ENCODE results near the gene DMD. TPM values are rescaled to one million over a fixed set of nuclear protein-coding genes. Genes with fewer than 3 reads are reported as not detected.

DMD gene
- total and polyA plus RNA-seq, 8 donors, result 6.8 to 117 (median 44.2) TPM

GRCh38 chrX:31527455-31528126 is 1683.8 kb downstream of the DMD start:
- Histone ChIP-seq H3K4me1 (no peaks in the 10 kb centered on the region), H3K4me3 (no peak overlapping the region), H3K36me3 (no peaks in the 10 kb centered on the region), H3K27ac (no peak overlapping the region), H3K27me3 (no peaks in the 10 kb centered on the region), H3K9me3 (no peaks in the 10 kb centered on the region)
- DNase-seq, result no peak
- 33 to 58% (median 42%) methylated on average over 7 of the region's 7 CpGs for WGBS, 5 donors
- TF ChIP-seq POLR2AphosphoS5 (IDR thresholded peaks at IDR 0.05) (no peak), CTCF (IDR thresholded peaks at IDR 0.05) (no peak), EP300 (IDR thresholded peaks at IDR 0.05) (no peak), POLR2A (IDR thresholded peaks at IDR 0.05) (no peak)
- intact Hi-C loops (cut with DNase I; ENCODE audit: low total_unique reads), result no loop called here

DNA sequence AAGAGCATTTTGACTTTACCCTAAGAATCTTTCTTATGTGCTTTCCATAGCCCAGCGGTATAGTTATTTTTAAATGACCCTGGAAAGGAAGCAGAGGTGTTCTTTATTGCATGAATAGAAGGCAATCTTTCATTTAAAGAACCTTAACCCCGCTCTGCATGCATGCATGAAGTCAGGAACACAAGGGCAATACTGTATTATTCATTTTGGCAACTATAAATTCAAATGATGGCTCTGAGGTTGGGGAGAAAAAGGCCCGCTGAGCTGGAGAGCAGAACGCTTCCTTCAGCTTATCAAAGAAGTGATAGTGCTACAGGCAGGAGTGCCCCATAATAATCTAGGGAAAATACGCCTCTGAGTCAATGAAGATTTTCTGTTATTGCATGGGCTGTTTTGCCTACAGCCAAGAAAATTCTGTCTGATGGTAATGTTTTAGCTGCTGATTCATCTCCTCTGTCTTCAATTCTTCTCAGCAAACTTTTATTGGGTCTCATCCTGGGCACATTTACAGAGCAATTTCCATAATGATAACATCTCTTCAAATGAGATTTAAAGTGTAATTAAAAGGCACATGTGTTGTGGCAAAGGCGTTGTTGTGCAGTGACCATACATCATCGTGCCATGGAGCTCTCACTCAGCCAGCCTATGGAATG is 1687.3 kb downstream of the DMD start:
- Histone ChIP-seq H3K36me3 (no peaks in the 10 kb centered on the region), H3K9me3 (no peaks in the 10 kb centered on the region), H3K27me3 (no peaks in the 10 kb centered on the region), H3K27ac (no peak overlapping the region), H3K4me3 (no peak overlapping the region), H3K4me1 (no peaks in the 10 kb centered on the region)
- 39 to 59% (median 46%) methylated on average over 7 of the region's 7 CpGs for WGBS, 5 donors
- no peak for TF ChIP-seq POLR2AphosphoS5 (IDR thresholded peaks at IDR 0.05)
- no peak for TF ChIP-seq CTCF (IDR thresholded peaks at IDR 0.05)
- TF ChIP-seq POLR2A (IDR thresholded peaks at IDR 0.05), result no peak
- TF ChIP-seq EP300 (IDR thresholded peaks at IDR 0.05), result no peak
- DNase-seq, result no peak
- intact Hi-C loops (cut with DNase I; ENCODE audit: low total_unique reads), result no loop called here

GRCh38 chrX:31522760-31523159 is 1688.6 kb downstream of the DMD start:
- Histone ChIP-seq H3K9me3 (no peaks in the 10 kb centered on the region), H3K36me3 (no peaks in the 10 kb centered on the region), H3K27me3 (no peaks in the 10 kb centered on the region), H3K27ac (no peak overlapping the region), H3K4me3 (no peak overlapping the region), H3K4me1 (no peaks in the 10 kb centered on the region)
- WGBS, 5 donors, result 76 to 87% (median 77%) methylated on average over 7 of the region's 7 CpGs
- no peak for TF ChIP-seq POLR2AphosphoS5 (IDR thresholded peaks at IDR 0.05)
- no peak for TF ChIP-seq EP300 (IDR thresholded peaks at IDR 0.05)
- TF ChIP-seq POLR2A (IDR thresholded peaks at IDR 0.05), result no peak
- no peak for TF ChIP-seq CTCF (IDR thresholded peaks at IDR 0.05)
- intact Hi-C loops (cut with DNase I; ENCODE audit: low total_unique reads), result no loop called here
- DNase-seq, result no peak

GRCh38 chrX:31521941-31522340 is 1689.4 kb downstream of the DMD start:
- H3K4me3 ChIP-seq, result no peak overlapping the region
- no peak for DNase-seq
- H3K4me1 ChIP-seq, result no peaks in the 10 kb centered on the region
- no peak overlapping the region for H3K27ac ChIP-seq
- no peaks in the 10 kb centered on the region for H3K9me3 ChIP-seq
- intact Hi-C loops (cut with DNase I; ENCODE audit: low total_unique reads), result no loop called here
- 54 to 72% (median 70%) methylated on average over 3 of the region's 3 CpGs for WGBS, 5 donors
- no peaks in the 10 kb centered on the region for H3K36me3 ChIP-seq
- H3K27me3 ChIP-seq, result no peaks in the 10 kb centered on the region
- TF ChIP-seq EP300 (IDR thresholded peaks at IDR 0.05) (no peak), CTCF (IDR thresholded peaks at IDR 0.05) (no peak), POLR2AphosphoS5 (IDR thresholded peaks at IDR 0.05) (no peak), POLR2A (IDR thresholded peaks at IDR 0.05) (no peak)
